Urothelium cell line (cell line): ENCODE results near the gene MARK3.

Experiments used
- DNase-seq: peaks from one replicate; pipeline ENCODE4 v3.0.0; 2011; ENCODE audit warnings: low spot score, mixed read lengths
- FAIRE-seq: peaks from 2 replicates; lab custom pipeline; 2011; peaks lifted over from hg19 to GRCh38; lab: Jason Lieb, UNC

The MARK3 gene

DNA sequence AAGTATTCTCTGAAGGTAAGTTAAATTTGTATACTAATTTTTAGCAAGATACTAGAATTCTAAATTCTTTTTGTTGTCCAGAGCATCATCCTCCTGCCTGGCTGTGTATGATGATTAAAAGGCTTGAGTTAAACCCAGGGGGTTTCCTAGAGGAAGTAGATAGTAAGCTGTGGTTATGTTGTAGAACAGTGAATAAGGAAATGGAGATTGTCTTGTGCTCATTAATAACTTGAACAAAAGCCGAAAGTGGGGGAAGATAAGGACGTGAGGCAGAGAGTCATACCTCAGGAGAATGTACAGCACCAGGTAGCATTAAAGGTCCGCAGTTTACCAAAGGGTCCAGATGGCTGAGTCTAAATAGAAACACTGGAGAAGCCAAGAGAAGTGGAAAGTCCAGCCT, 95.4 kb downstream of the MARK3 start:
- DNase-seq = no peak
- no peak for FAIRE-seq

DNA sequence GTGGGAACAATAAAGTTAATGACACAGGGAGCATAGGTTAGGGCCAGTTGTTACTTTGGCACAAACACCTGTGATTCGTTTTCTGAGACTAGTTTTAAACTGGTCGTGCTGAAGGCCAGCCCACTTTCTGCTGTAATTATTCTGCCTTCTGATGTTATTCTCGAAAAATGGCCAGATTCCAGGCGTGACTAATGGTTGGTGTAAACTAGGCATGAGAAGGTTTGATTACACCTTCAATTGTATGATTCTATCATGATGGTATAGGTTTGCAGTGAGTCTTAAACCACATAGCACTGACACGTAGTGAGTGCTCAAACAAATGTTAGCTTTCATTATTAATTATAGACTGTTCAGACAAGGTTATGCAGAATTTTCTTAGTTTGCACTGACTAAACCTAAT, 98.4 kb downstream of the MARK3 start:
- FAIRE-seq (no peak), DNase-seq (no peak)

DNA sequence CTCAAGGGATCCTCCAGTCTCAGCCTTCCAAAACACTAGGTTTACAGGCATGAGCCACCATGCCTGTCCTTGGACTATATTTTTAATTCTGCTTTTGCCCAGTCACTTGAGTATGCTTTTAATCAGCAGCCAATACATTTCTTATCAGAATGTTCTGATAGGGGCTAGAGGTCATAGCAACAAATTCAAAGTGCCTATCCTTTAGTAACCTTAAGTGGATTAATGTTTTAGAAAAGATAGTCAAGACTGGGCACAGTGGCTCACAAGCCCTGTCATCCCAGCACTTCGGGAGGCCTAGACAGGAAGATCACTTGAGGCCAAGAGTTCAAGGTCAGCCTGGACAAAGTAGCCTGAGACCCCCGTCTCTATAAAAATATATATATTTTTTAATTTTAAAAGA, 100.3 kb downstream of the MARK3 start:
- DNase-seq (no peak), FAIRE-seq (no peak)

DNA sequence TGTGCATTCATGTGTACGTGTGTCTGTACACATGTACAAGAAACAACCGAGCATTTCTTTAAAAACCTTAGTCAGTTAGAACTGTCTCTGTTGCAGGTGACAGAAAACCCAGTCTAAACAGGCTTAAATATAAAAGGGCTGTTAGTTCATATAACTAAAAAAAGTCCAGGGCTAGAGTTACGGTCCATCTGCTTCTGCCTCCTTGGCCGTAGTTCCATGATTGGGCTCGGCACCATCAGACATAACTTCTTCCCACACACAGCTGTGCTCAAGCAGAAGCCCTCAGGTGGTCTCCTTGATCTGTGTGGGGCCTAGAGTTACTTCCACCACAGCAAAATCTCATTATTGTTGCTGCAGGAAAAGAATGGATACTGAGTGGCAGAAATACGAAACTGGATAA, 102.9 kb downstream of the MARK3 start:
- FAIRE-seq = no peak
- no peak for DNase-seq

DNA sequence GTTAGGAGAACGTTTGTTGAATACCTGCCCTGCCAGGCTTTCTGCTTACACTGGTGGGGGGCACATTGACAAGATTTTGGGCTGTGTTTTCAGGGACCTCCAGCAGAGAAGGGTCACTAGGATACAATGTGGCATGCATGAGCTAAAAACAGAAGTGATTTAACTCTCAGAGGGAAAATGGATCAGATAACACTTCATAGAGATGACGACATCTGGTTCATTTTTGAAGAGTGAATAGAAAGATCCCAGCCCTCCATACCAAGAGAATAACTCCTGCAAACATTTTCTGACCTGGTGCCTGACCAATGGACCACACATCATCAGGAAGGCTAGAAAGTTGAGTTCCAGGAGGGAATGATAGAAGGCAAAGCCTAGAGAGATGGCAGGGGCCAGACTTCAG, 103.7 kb downstream of the MARK3 start:
- FAIRE-seq (no peak), DNase-seq (no peak)

DNA sequence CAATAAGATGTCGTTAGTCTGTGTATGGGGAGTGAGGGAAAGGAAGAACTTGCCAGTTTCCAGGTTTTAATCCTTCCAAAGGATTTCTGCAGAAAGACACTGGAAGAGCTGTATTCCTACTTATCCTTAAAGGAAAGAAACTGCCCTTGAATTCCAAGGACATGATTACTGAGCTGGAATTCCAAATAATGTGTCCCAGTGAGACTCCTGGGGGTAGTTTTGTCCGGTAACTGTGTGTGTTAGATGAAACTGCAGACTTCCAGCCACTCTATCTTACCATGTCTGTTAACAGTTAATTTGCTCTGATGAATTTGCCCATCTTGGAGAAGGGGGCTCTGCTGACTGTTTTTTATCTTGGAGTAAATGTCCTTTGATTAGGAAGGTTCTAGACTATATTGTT, 104.4 kb downstream of the MARK3 start:
- FAIRE-seq (no peak), DNase-seq (no peak)

DNA sequence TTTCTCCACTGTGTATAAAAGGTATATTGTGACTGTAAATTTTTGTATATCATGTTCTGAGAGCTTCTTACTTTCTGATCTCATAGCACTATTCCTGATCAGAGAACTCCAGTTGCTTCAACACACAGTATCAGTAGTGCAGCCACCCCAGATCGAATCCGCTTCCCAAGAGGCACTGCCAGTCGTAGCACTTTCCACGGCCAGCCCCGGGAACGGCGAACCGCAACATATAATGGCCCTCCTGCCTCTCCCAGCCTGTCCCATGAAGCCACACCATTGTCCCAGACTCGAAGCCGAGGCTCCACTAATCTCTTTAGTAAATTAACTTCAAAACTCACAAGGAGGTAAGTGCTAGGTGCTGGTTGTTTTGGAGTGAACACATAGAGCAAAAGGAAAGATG, 106.5 kb downstream of the MARK3 start:
- FAIRE-seq = no peak
- DNase-seq = no peak

DNA sequence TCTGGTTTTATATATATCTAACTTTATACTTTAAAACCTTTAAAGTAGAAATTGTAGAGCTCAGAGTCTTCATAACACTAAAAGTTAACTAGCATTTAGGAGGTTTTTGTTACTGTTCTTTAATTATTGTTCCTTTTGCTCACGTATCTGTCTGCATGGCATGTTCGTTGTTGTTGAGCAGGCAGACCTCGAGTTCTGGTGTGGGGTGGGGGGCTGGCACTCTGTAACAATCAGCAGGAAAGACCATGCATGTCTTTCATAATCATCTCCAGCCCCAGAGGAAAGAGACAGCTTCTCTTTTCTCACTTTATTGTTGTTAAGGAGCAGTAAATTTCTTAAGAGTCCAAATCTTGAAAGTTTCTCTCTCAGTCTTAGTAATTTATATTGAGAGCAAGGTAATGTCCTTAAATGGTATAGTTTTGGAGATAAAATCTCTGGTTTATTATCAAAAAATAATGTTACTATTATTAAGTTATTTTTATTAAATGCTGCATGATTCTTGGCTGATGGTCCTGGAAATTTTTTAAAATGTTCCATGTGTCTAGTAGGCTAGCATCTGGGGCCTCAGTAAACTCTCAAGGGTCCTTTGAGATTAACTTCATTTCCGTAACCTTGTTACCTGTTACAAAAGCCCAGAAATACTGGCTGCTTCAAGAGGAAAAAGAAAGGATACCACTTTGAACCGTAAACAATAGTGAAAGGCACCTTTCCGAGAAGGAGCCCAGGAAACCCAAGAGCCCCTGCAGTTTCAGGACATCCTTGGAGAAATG, 107.1 kb downstream of the MARK3 start:
- no peak for DNase-seq

DNA sequence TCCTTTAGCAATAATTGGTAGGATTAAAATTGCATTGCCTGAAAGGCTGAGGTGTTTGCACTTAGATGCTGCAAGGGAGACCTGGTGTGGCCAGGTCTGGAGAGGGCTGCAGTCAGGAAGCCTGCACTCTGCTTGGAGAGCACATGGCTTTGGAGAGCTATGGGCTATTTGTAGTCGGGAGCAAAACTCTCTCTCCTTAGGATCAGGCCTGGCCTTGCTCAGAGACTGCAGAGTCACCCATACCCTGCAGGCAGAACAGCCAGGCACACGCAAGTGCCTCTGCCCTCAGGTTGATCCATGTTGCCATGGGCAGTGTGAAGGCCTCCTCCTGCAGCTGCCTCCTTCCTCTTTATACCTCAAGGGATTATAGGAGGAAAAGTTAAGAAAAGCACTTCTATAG, 110.6 kb downstream of the MARK3 start:
- FAIRE-seq (no peak), DNase-seq (no peak)

More for the DNA sequence above, 107.1 kb downstream of the MARK3 start:
- FAIRE-seq = no peak

DNA sequence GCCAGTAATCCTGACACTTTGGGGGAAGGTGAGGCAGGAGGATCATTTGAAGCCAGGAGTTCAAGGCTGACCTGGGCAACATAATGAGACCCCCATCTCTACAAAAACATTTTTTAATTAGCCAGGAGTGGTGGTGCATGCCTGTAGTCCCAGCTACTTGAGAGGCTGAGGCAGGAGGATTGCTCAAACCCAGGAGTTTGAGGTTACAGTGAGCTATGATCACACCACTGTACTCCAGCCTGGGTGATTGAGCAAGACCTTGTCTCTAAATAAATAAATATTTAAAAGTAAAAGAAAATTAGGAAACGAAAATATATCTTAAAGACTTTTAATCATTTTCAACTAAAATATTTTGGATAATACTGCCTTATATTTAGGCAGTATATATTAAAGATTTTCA, 111.6 kb downstream of the MARK3 start:
- FAIRE-seq (no peak), DNase-seq (no peak)

DNA sequence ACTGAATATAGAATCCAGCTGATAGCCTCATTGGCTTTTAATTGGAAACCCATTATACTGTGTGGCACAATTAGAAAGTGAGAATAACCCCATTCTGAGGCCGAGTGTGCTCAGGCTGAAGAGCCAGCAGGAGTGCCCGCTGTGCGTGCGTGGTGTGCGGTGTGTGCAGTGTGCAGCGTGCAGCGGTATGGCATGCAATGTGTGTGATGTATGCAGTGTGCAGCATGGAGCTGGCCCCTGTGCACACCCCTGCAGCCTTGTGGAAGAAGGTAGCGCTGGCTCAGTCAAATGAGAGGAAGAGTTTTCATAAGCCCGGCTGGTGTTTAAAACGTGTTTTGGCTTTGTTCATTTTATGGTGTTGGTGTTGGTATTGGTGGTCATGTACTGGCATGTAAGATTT, 114.5 kb downstream of the MARK3 start:
- DNase-seq = no peak
- FAIRE-seq = no peak

DNA sequence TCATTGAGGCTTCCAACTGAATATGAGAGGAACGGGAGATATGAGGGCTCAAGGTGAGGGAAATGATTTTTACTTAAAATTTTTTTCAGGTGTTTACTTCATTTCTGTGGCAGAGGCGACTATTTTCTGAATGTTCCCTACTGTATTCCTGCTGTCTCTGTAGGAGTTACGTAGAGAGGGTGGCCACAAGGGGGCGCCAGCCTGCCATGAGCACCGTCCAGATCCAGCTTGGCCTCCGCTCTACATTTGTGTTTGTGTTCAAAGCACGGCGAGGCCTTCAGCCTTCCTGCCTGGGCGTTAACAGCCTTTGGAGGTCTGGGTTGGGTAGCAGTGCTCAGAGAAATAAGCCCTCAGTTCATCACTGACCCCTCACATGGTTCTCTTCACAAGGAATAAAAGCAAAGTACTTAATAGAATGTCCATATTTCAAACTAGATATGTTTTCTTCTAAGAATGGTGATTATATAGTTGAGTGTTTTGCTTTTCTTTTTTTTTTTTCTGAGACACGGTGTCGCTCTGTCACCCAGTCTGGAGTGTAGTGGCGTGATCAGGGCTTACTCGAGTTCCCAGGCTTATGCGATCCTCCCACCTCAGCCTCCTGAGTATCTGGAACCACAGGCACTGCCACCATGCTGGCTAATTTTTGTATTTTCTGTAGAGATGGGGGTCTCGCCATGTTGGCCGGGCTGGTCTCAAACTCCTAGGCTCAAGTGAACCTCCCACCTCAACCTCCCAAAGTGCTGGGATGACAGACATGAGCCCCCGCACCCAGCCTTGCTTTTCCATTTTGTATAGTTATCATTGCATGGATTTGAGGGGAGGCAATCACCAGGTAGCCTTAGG, 115.2 kb downstream of the MARK3 start:
- FAIRE-seq = no peak
- peak; percentile 59 for DNase-seq

DNA sequence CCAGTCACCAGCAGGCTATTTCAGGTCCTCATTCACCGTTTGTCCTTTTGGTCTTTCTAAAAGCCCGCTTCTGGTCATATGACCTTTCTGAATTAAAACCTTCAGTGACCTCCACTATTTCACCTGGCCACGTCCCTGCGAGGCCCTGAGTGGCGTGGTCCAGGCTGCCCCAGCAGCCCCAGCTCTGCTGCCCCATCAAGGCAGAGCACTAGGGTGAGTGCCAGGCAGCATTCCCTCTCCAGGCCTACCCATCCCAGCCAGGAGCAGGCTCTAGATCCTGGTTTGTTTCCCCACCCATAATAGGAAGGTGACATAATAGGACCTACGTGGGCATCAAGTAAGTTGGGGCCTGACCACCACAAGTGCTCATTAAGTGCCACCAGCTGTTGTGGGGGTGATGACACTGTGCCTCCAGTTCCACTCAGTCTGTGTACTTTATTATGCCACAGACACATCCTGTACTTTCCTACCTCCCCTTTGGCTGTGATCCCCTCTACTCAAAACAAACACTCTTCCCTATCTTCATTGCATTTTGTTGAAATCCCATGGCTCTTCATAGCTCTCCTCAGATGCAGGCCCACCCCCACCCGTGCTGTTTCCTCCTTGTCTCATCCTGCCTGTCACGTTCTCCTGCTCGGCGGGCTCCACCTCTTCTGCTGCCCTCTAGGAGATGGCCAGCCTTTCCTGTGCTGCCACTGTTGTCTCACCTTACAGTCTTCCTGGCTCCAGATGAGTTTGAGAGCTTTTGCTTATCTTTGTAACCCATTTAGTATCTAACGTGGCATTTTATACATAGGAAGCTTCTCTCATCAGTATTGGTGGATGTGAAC, 116.0 kb downstream of the MARK3 start:
- no peak for DNase-seq
- FAIRE-seq = no peak

DNA sequence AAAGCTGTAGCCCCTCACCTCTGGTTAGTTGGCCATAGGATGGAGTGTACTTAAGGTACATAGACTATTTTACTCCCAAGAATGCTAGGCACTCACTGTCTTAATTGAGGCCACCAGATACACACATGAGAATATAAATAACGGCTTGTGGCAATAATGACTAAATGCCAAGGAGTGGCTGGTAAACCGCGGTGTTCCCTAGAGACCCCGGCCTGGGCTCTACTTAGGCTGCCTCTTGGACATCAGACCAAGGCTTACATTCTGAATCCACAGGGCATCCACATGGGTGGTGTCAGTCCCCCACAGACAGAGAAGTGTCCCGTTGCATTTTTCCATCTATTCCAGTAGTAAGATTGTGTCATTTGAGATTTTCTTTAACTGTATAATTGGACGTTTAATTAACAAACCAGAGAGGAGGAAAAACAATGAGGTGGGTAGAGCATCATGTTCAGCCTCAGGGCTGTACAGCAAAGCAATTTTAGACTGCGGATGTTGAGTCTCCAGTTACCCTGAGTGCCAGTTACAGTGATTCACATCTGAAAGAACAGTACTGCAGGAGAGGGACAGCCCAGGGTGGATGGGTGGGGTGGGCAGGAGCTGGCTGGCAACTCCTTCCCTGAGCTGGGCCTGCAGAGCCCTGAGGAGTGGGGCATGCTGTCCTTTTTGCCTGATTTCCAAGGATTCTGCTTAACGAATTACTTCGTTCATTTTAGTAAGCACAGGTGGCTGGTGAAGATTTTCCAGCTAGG, 116.9 kb downstream of the MARK3 start:
- FAIRE-seq = no peak
- no peak for DNase-seq

DNA sequence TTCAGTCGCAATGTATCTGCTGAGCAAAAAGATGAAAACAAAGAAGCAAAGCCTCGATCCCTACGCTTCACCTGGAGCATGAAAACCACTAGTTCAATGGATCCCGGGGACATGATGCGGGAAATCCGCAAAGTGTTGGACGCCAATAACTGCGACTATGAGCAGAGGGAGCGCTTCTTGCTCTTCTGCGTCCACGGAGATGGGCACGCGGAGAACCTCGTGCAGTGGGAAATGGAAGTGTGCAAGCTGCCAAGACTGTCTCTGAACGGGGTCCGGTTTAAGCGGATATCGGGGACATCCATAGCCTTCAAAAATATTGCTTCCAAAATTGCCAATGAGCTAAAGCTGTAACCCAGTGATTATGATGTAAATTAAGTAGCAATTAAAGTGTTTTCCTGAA, 117.7 kb downstream of the MARK3 start:
- no peak for FAIRE-seq
- no peak for DNase-seq

DNA sequence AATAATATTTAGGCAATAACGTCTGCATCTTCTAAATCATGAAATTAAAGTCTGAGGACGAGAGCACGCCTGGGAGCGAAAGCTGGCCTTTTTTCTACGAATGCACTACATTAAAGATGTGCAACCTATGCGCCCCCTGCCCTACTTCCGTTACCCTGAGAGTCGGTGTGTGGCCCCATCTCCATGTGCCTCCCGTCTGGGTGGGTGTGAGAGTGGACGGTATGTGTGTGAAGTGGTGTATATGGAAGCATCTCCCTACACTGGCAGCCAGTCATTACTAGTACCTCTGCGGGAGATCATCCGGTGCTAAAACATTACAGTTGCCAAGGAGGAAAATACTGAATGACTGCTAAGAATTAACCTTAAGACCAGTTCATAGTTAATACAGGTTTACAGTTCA, 118.1 kb downstream of the MARK3 start:
- DNase-seq (no peak), FAIRE-seq (no peak)

DNA sequence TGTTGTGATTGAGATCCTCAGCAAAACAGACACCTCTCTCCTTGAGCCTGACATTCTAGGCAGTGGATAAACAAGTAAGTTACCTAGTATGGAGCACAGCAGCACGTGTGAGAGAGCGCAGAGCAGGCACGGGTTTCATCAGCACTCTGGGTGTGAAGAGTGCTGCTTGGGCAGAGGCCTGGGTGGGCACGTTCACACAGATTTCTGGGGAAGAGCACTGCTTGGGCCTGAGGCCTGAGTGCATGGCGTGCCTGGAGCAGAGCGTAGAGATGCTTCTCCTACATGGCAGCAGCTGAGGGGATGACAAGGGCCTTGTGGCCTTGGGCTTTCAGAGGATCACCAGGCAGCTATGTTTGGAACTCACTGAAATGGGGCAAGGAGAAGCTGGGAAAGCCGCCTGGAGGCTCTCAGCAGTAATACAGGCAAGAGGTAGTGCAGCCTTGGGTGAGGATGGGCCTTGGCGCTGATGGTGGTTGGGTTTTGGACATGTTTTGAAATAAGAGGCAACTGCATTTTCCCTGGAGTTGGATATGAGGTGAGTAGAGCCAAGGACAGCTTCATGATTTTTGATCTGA, 119.9 kb downstream of the MARK3 start:
- FAIRE-seq (no peak), DNase-seq (no peak)

DNA sequence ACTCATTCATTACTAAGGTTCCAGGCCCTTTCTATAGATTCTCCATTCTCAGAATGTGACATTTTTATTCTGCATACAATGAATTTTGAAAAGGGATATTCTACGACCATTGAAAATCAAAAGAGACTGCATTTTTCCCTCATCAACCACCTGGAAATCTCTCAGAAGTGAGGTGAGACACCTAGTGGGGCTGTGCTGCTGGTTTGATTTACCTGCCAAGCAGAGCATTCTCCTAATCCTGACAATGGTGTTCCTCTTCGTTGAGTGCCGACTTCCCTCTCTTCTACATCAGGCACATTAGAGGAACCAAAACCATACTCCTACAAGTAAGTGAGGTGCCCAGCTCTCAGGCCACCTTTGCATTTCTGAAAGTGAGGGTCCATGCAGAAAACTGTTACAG, 122.5 kb downstream of the MARK3 start:
- DNase-seq (no peak), FAIRE-seq (no peak)

DNA sequence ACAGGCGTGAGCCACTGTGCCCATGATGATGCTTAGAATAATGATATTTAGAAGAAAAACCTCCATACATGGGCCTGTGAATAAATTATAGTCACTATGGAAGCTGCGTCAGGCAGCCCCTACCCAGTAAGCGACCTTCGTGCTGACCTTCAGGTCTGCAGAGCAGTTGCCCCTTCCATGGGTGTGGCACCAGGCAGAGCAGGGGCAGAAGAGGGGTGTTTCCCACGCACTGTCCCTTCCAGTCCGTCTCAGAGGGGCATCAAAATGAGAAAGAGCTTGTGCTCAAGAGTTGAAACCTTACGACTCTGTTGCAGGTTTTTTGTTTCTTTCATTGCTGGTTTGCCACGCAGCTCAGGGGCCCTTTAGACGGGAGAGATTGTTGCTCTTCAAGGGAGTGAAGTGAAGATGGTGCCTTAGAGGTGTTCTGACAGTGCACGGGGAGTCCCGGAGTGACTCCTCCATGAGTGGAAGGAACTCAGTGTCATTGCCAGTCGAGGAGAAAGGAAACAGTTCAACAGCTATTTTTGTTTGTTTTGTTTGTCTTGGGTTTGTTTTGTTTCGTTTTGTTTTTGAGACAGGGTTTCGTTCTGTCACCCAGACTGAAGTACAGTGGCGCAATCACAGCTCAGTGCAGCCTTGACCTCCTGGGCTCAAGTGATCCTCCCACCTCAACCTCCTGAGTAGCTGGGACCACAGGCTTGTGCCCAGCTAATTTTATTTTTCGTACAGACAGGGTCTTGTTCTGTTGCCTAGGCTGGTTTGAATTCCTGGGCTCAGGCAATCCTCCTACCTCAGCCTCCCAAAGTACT, 123.5 kb downstream of the MARK3 start:
- DNase-seq (no peak), FAIRE-seq (no peak)
